HepG2 (cell line): ENCODE measurements around the gene LSM10. TPM values are rescaled to one million over a fixed set of nuclear protein-coding genes. Genes with fewer than 3 reads are reported as not detected.

Experiments used
- DRAP1 ChIP-seq: IDR thresholded peaks from 2 replicates; pipeline ENCODE4 v1.6.1; 2016; ENCODE audit warnings: missing genetic modification reagents, missing compliant biosample characterization
- HES4 ChIP-seq: sonication (generic); formaldehyde crosslinking; IDR thresholded peaks from 2 replicates; pipeline ENCODE4 v1.9.0; 2021; ENCODE audit warnings: mild to moderate bottlenecking, missing genetic modification reagents, borderline replicate concordance
- NPAS2 ChIP-seq: sonication (generic); formaldehyde crosslinking; IDR thresholded peaks from 2 replicates; pipeline ENCODE4 v1.8.0; 2022; ENCODE audit warnings: mild to moderate bottlenecking, missing genetic modification reagents, borderline replicate concordance
- RAD51 ChIP-seq: fragments of 450-650 bp; IDR thresholded peaks from 2 replicates; pipeline ENCODE4 v1.6.1; 2016; ENCODE audit warnings: borderline replicate concordance
- REPIN1 ChIP-seq: sonication (generic); formaldehyde crosslinking; IDR thresholded peaks from 2 replicates; pipeline ENCODE4 v1.8.0; 2022; ENCODE audit warnings: missing genetic modification reagents, low read depth, mild to moderate bottlenecking, borderline replicate concordance
- SALL2 ChIP-seq: sonication (generic); formaldehyde crosslinking; IDR thresholded peaks from 2 replicates; pipeline ENCODE4 v1.8.1; 2023; ENCODE audit warnings: mild to moderate bottlenecking, missing genetic modification reagents, inconsistent platforms
- USF2 ChIP-seq, 2 experiments: sonication (generic) in 1 of 2; formaldehyde crosslinking in 1 of 2; IDR thresholded peaks; 2 replicates each; pipeline versions ENCODE4 v1.5.1 to v1.6.1; 2011 to 2020; ENCODE audit warnings: borderline replicate concordance in 1 of 2, low read depth in 1 of 2, low read length in 1 of 2, mild to moderate bottlenecking in 1 of 2, missing genetic modification reagents in 1 of 2, moderate library complexity in 1 of 2
- YEATS2 ChIP-seq: sonication (generic); formaldehyde crosslinking; IDR thresholded peaks from 2 replicates; pipeline ENCODE4 v1.4.0; 2020; ENCODE audit warnings: missing genetic modification reagents, borderline replicate concordance
- ZBTB7B ChIP-seq: sonication (generic); formaldehyde crosslinking; IDR thresholded peaks from 2 replicates; pipeline ENCODE4 v1.4.0; 2020; ENCODE audit warnings: missing genetic modification reagents
- ZFP36L1 ChIP-seq: sonication (generic); formaldehyde crosslinking; IDR thresholded peaks from 2 replicates; pipeline ENCODE4 v1.8.0; 2022; ENCODE audit warnings: mild to moderate bottlenecking, missing genetic modification reagents, moderate library complexity
- ZFY ChIP-seq: sonication (generic); formaldehyde crosslinking; IDR thresholded peaks from 2 replicates; pipeline ENCODE4 v1.4.0; 2020; ENCODE audit warnings: missing genetic modification reagents
- ZNF232 ChIP-seq: sonication (generic); formaldehyde crosslinking; IDR thresholded peaks from 2 replicates; pipeline ENCODE4 v1.4.0; 2020; ENCODE audit warnings: missing genetic modification reagents, borderline replicate concordance
- ZNF382 ChIP-seq: sonication (generic); formaldehyde crosslinking; IDR thresholded peaks from 2 replicates; pipeline ENCODE4 v1.5.0; 2020; ENCODE audit warnings: missing genetic modification reagents, mild to moderate bottlenecking, borderline replicate concordance
- ZNF772 ChIP-seq: sonication (generic); formaldehyde crosslinking; IDR thresholded peaks from 2 replicates; pipeline ENCODE4 v1.5.0; 2020; ENCODE audit warnings: mild to moderate bottlenecking, missing genetic modification reagents
- ZNF839 ChIP-seq: sonication (generic); formaldehyde crosslinking; IDR thresholded peaks from 2 replicates; pipeline ENCODE4 v1.4.0; 2020; ENCODE audit warnings: missing genetic modification reagents, mild to moderate bottlenecking, borderline replicate concordance
- polyA plus RNA-seq, 8 experiments: library from polyadenylated mRNA; depleted of rRNA in 3 of 8; stranded (reverse) in 7 of 8; unstranded in 1 of 8; fragments of >200 nt; fragmentation: Illumina TruSeq in 4 of 8; extraction: Trizol in 4 of 8; gene quantifications; 2 replicates each; pipeline versions ENCODE4 v1.2.1 to v1.2.3, GENCODE V29; 2011 to 2016; ENCODE audit warnings: low read depth in 4 of 8, missing spikeins in 1 of 8, mixed read lengths in 1 of 8; ENCODE audit not compliant: insufficient read depth in 1 of 8
- total RNA-seq, 5 experiments: library from RNA; depleted of rRNA; stranded (reverse); fragments of >200 nt; fragmentation: Illumina TruSeq; extraction: Trizol; gene quantifications; 2 replicates each; pipeline ENCODE4 v1.2.3, GENCODE V29; 2016; ENCODE audit warnings: low read depth in 1 of 5
- TF ChIP-seq, protein P1 (sequence below): sonication (generic); formaldehyde crosslinking; IDR thresholded peaks from 2 replicates; pipeline ENCODE4 v1.5.1; 2020; ENCODE audit warnings: mild to moderate bottlenecking, moderate library complexity, missing genetic modification reagents
- TF ChIP-seq, protein P2 (sequence below), 2 experiments: fragments of 450-650 bp in 1 of 2; sonication (generic) in 1 of 2; formaldehyde crosslinking; IDR thresholded peaks; 2 replicates each; pipeline versions ENCODE4 v1.5.0 to v1.8.0; 2020 to 2022; ENCODE audit warnings: mild to moderate bottlenecking in 1 of 2, missing genetic modification reagents in 1 of 2
- TF ChIP-seq, protein P3 (sequence below): sonication (generic); formaldehyde crosslinking; IDR thresholded peaks from 2 replicates; pipeline ENCODE4 v1.4.0; 2020; ENCODE audit warnings: low read depth, mild to moderate bottlenecking, missing genetic modification reagents
- TF ChIP-seq, protein P4 (sequence below): sonication (generic); formaldehyde crosslinking; IDR thresholded peaks from 2 replicates; pipeline ENCODE4 v1.8.1; 2023; ENCODE audit warnings: mild to moderate bottlenecking, missing genetic modification reagents

The LSM10 gene
- total and polyA plus RNA-seq, 2 of the 13 experiments (the other 11 are each of a cell fraction or from before 2014, with no cell fraction given): 14.0 to 52.0 TPM

GRCh38 chr1:36386265-36387140 is 11.2 kb downstream of the LSM10 start (continued):
- TF ChIP-seq ZBTB7B (CRISPR knock-in tag) (no peak), ZNF772 (no peak; the same call in none of the 2 replicates), ZFY (peak; percentile 70), ZNF382 (no peak), USF2 (IDR thresholded peaks at IDR 0.05; ENCODE audit: low read depth, low read length) (no peak), USF2 (CRISPR knock-in tag; IDR thresholded peaks at IDR 0.05; ENCODE audit: borderline replicate concordance) (no peak), HES4 (no peak), ZNF232 (CRISPR knock-in tag) (peak; percentile 32; the same call in 1 of the 2 replicates), NPAS2 (no peak), SALL2 (CRISPR knock-in tag) (peak; percentile 71), ZNF839 (CRISPR knock-in tag) (0 out of 2 replicates have a peak, but pooled peaks have one; percentile 78), RAD51 (no peak), YEATS2 (CRISPR knock-in tag) (peak; percentile 29; the same call in 1 of the 2 replicates), DRAP1 (peak; percentile 79), ZFP36L1 (0 out of 2 replicates have a peak, but pooled peaks have one; percentile 19), REPIN1 (CRISPR knock-in tag) (peak; percentile 80)
- TF ChIP-seq, protein P1, sequence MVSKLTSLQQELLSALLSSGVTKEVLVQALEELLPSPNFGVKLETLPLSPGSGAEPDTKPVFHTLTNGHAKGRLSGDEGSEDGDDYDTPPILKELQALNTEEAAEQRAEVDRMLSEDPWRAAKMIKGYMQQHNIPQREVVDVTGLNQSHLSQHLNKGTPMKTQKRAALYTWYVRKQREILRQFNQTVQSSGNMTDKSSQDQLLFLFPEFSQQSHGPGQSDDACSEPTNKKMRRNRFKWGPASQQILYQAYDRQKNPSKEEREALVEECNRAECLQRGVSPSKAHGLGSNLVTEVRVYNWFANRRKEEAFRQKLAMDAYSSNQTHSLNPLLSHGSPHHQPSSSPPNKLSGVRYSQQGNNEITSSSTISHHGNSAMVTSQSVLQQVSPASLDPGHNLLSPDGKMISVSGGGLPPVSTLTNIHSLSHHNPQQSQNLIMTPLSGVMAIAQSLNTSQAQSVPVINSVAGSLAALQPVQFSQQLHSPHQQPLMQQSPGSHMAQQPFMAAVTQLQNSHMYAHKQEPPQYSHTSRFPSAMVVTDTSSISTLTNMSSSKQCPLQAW (CRISPR knock-in tag): peak; percentile 58
- TF ChIP-seq, protein P2, sequence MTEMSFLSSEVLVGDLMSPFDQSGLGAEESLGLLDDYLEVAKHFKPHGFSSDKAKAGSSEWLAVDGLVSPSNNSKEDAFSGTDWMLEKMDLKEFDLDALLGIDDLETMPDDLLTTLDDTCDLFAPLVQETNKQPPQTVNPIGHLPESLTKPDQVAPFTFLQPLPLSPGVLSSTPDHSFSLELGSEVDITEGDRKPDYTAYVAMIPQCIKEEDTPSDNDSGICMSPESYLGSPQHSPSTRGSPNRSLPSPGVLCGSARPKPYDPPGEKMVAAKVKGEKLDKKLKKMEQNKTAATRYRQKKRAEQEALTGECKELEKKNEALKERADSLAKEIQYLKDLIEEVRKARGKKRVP (CRISPR knock-in tag; IDR thresholded peaks at IDR 0.05): peak; percentile 86 to 100
- TF ChIP-seq, protein P3, sequence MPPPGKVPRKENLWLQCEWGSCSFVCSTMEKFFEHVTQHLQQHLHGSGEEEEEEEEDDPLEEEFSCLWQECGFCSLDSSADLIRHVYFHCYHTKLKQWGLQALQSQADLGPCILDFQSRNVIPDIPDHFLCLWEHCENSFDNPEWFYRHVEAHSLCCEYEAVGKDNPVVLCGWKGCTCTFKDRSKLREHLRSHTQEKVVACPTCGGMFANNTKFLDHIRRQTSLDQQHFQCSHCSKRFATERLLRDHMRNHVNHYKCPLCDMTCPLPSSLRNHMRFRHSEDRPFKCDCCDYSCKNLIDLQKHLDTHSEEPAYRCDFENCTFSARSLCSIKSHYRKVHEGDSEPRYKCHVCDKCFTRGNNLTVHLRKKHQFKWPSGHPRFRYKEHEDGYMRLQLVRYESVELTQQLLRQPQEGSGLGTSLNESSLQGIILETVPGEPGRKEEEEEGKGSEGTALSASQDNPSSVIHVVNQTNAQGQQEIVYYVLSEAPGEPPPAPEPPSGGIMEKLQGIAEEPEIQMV (CRISPR knock-in tag): no peak
- TF ChIP-seq, protein P4, sequence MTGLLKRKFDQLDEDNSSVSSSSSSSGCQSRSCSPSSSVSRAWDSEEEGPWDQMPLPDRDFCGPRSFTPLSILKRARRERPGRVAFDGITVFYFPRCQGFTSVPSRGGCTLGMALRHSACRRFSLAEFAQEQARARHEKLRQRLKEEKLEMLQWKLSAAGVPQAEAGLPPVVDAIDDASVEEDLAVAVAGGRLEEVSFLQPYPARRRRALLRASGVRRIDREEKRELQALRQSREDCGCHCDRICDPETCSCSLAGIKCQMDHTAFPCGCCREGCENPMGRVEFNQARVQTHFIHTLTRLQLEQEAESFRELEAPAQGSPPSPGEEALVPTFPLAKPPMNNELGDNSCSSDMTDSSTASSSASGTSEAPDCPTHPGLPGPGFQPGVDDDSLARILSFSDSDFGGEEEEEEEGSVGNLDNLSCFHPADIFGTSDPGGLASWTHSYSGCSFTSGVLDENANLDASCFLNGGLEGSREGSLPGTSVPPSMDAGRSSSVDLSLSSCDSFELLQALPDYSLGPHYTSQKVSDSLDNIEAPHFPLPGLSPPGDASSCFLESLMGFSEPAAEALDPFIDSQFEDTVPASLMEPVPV (CRISPR knock-in tag): no peak; the same call in 1 of the 2 replicates
